HepG2 (cell line): Measurements from ENCODE around the gene TCFL5. TPM values are rescaled to one million over a fixed set of nuclear protein-coding genes. Genes with fewer than 3 reads are reported as not detected.

Experiments
- ARNTL ChIP-seq: sonication (generic); formaldehyde crosslinking; IDR thresholded peaks from 2 replicates; pipeline ENCODE4 v1.4.0; 2020; ENCODE audit warnings: mild to moderate bottlenecking, missing genetic modification reagents
- BRF2 ChIP-seq: sonication (generic); formaldehyde crosslinking; IDR thresholded peaks from 2 replicates; pipeline ENCODE4 v1.8.1; 2022; ENCODE audit warnings: mild to moderate bottlenecking, missing genetic modification reagents
- ISL2 ChIP-seq: sonication (generic); formaldehyde crosslinking; IDR thresholded peaks from 2 replicates; pipeline ENCODE4 v1.5.0; 2020; ENCODE audit warnings: missing genetic modification reagents
- LRRFIP1 ChIP-seq: sonication (generic); formaldehyde crosslinking; conservative IDR thresholded peaks from 2 replicates; pipeline ENCODE4 v1.4.0; 2020; ENCODE audit warnings: missing genetic modification reagents
- MEIS1 ChIP-seq: sonication (generic); formaldehyde crosslinking; IDR thresholded peaks from 2 replicates; pipeline ENCODE4 v1.9.0; 2021; ENCODE audit warnings: mild to moderate bottlenecking, missing genetic modification reagents, moderate library complexity, borderline replicate concordance
- MLXIP ChIP-seq: sonication (generic); formaldehyde crosslinking; IDR thresholded peaks from 2 replicates; pipeline ENCODE4 v1.9.0; 2021; ENCODE audit warnings: missing genetic modification reagents, borderline replicate concordance
- PAX8 ChIP-seq: sonication (generic); formaldehyde crosslinking; IDR thresholded peaks from 2 replicates; pipeline ENCODE4 v1.8.0; 2022; ENCODE audit warnings: mild to moderate bottlenecking, missing genetic modification reagents, borderline replicate concordance
- RBM39 ChIP-seq: fragments of 200-400 bp; formaldehyde crosslinking; IDR thresholded peaks from one replicate; pipeline ENCODE4 v1.6.1; 2018; ENCODE audit warnings: antibody characterized with exemption, mild to moderate bottlenecking, low read depth, low read length; ENCODE audit not compliant: poor library complexity, severe bottlenecking
- SIN3A ChIP-seq: IDR thresholded peaks from 2 replicates; pipeline ENCODE4 v1.6.1; 2011; ENCODE audit warnings: low read depth, mild to moderate bottlenecking, control low read depth, low read length, borderline replicate concordance
- TFDP1 ChIP-seq: IDR thresholded peaks from 2 replicates; pipeline ENCODE4 v1.6.1; 2016; ENCODE audit warnings: missing compliant biosample characterization, missing genetic modification reagents, borderline replicate concordance
- U2AF2 ChIP-seq: fragments of 200-400 bp; formaldehyde crosslinking; IDR thresholded peaks from 2 replicates; pipeline ENCODE4 v1.6.1; 2017; ENCODE audit warnings: low read depth, mild to moderate bottlenecking, low read length
- ZBTB43 ChIP-seq: sonication (generic); formaldehyde crosslinking; conservative IDR thresholded peaks from 2 replicates; pipeline ENCODE4 v1.4.0; 2020; ENCODE audit warnings: missing genetic modification reagents
- ZNF138 ChIP-seq: sonication (generic); formaldehyde crosslinking; IDR thresholded peaks from 2 replicates; pipeline ENCODE4 v1.5.0; 2020; ENCODE audit warnings: mild to moderate bottlenecking, low read depth, missing genetic modification reagents
- ZNF256 ChIP-seq: sonication (generic); formaldehyde crosslinking; conservative IDR thresholded peaks from 2 replicates; pipeline ENCODE4 v1.4.0; 2020; ENCODE audit warnings: missing genetic modification reagents
- ZNF350 ChIP-seq: sonication (generic); formaldehyde crosslinking; IDR thresholded peaks from 2 replicates; pipeline ENCODE4 v1.4.0; 2020; ENCODE audit warnings: mild to moderate bottlenecking, low read depth, missing genetic modification reagents, borderline replicate concordance
- ZNF570 ChIP-seq: sonication (generic); formaldehyde crosslinking; IDR thresholded peaks from 2 replicates; pipeline ENCODE4 v1.4.0; 2020; ENCODE audit warnings: mild to moderate bottlenecking, missing genetic modification reagents, borderline replicate concordance
- ZNF605 ChIP-seq: sonication (generic); formaldehyde crosslinking; IDR thresholded peaks from 2 replicates; pipeline ENCODE4 v1.8.0; 2022; ENCODE audit warnings: mild to moderate bottlenecking, missing genetic modification reagents
- ZNF790 ChIP-seq: sonication (generic); formaldehyde crosslinking; IDR thresholded peaks from 2 replicates; pipeline ENCODE4 v1.8.0; 2022; ENCODE audit warnings: missing genetic modification reagents, mild to moderate bottlenecking, borderline replicate concordance
- polyA plus RNA-seq, 8 experiments: library from polyadenylated mRNA; depleted of rRNA in 3 of 8; stranded (reverse) in 7 of 8; unstranded in 1 of 8; fragments of >200 nt; fragmentation: Illumina TruSeq in 4 of 8; extraction: Trizol in 4 of 8; gene quantifications; 2 replicates each; pipeline versions ENCODE4 v1.2.1 to v1.2.3, GENCODE V29; 2011 to 2016; ENCODE audit warnings: low read depth in 4 of 8, missing spikeins in 1 of 8, mixed read lengths in 1 of 8; ENCODE audit not compliant: insufficient read depth in 1 of 8
- total RNA-seq, 5 experiments: library from RNA; depleted of rRNA; stranded (reverse); fragments of >200 nt; fragmentation: Illumina TruSeq; extraction: Trizol; gene quantifications; 2 replicates each; pipeline ENCODE4 v1.2.3, GENCODE V29; 2016; ENCODE audit warnings: low read depth in 1 of 5

Gene TCFL5
- total and polyA plus RNA-seq, 2 of the 13 experiments (the other 11 are each of a cell fraction or from before 2014, with no cell fraction given) = 14.8 to 20.0 TPM

- no peak for TF ChIP-seq PAX8
- no peak for TF ChIP-seq ZNF256 (CRISPR knock-in tag)
- peak; percentile 46; the same call in 1 of the 2 replicates for TF ChIP-seq ZBTB43 (CRISPR knock-in tag)
- TF ChIP-seq MEIS1 = 0 out of 2 replicates have a peak, but pooled peaks have one; percentile 36
- TF ChIP-seq MLXIP (CRISPR knock-in tag) = no peak
- no peak; the same call in 1 of the 2 replicates for TF ChIP-seq ZNF605
- TF ChIP-seq SIN3A = no peak; the same call in 1 of the 2 replicates
- peak; percentile 90; the same call in 1 of the 2 replicates for TF ChIP-seq ZNF350
- 0 out of 2 replicates have a peak, but pooled peaks have one; percentile 5 for TF ChIP-seq ZNF790 (CRISPR knock-in tag)
- 0 out of 2 replicates have a peak, but pooled peaks have one; percentile 43 for TF ChIP-seq U2AF2
- TF ChIP-seq ZNF138 (CRISPR knock-in tag) = 0 out of 2 replicates have a peak, but pooled peaks have one; percentile 58
- no peak for TF ChIP-seq LRRFIP1
- TF ChIP-seq ISL2 (CRISPR knock-in tag) = peak; percentile 64
- peak; percentile 34 for TF ChIP-seq RBM39
- TF ChIP-seq ARNTL (CRISPR knock-in tag) = no peak
- no peak for TF ChIP-seq BRF2 (CRISPR knock-in tag)
- TF ChIP-seq ZNF570 (CRISPR knock-in tag) = no peak
- peak; percentile 79; the same call in 1 of the 2 replicates for TF ChIP-seq TFDP1
Observed at GRCh38 chr20:62791301-62792181, 70.1 kb downstream of the TCFL5 start (continued).
